ENCODE data around the gene KCNAB1.

GRCh38 chr3:156413293-156413892 is 293.0 kb downstream of the KCNAB1 start:
- TF ChIP-seq PATZ1 (CRISPR knock-in tag; IDR thresholded peaks at IDR 0.05; ENCODE audit: borderline replicate concordance) (no peak), RARB (CRISPR knock-in tag; IDR thresholded peaks at IDR 0.05) (no peak), POU6F1 (CRISPR knock-in tag; IDR thresholded peaks at IDR 0.05; ENCODE audit: borderline replicate concordance, low read depth) (no peak), ESRRG (CRISPR knock-in tag; IDR thresholded peaks at IDR 0.05) (no peak), BACH2 (CRISPR knock-in tag; IDR thresholded peaks at IDR 0.05; ENCODE audit: borderline replicate concordance) (no peak), SNAI2 (CRISPR knock-in tag; IDR thresholded peaks at IDR 0.05) (no peak)
